Suprapubic skin (tissue), 3 donors: ENCODE results near the gene PI4K2A.

Experiments
- CTCF ChIP-seq, 2 donors: fragments of 200-600 bp in 1 of 2; fragments of 450-650 bp in 1 of 2; sonication (generic) in 1 of 2; IDR thresholded peaks; one replicate each; pipeline ENCODE4 v1.5.1; 2016 to 2019; ENCODE audit warnings: antibody characterized with exemption in 2 of 2, mild to moderate bottlenecking in 1 of 2, moderate library complexity in 1 of 2
- POLR2A ChIP-seq, 2 donors: fragments of 450-650 bp; IDR thresholded peaks; one replicate each; pipeline ENCODE4 v1.6.1; 2017; ENCODE audit warnings: antibody characterized with exemption in 2 of 2, mild to moderate bottlenecking in 2 of 2, moderate library complexity in 2 of 2

- no peak for TF ChIP-seq POLR2A (IDR thresholded peaks at IDR 0.05)
- TF ChIP-seq CTCF (IDR thresholded peaks at IDR 0.05): no peak
Measured at GRCh38 chr10:97629289-97629688, 11.2 kb upstream of the PI4K2A start.
